ENCODE data around the gene CTIF. TPM values are rescaled to one million over a fixed set of nuclear protein-coding genes. Genes with fewer than 3 reads are reported as not detected.

Gene CTIF
- total RNA-seq, 4 donors from 2014 or later: 29.0 to 61.5 (median 37.7) TPM

DNA sequence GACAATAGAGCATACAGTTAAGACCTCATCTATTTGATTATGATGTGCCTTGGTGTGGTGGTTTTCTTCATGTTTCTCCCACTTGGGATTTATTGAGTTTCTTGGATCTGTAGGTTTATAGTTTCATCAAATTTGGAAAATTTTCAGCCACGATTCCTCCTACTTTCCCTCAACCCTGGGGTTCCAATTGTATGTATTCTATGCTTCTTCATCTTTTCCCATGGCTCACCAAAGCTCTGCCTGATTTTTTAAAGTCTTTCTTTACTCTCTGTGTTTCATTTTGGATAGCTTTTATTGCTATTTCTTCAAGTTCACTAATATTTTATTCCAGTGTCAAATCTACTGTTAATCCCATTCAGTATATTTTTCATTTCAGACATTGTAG is 132.7 kb downstream of the CTIF start:
- TF ChIP-seq EP300 (IDR thresholded peaks at IDR 0.05) (no peak), POLR2A (IDR thresholded peaks at IDR 0.05) (no peak), POLR2AphosphoS5 (IDR thresholded peaks at IDR 0.05) (no peak)
- TF ChIP-seq, protein P1, sequence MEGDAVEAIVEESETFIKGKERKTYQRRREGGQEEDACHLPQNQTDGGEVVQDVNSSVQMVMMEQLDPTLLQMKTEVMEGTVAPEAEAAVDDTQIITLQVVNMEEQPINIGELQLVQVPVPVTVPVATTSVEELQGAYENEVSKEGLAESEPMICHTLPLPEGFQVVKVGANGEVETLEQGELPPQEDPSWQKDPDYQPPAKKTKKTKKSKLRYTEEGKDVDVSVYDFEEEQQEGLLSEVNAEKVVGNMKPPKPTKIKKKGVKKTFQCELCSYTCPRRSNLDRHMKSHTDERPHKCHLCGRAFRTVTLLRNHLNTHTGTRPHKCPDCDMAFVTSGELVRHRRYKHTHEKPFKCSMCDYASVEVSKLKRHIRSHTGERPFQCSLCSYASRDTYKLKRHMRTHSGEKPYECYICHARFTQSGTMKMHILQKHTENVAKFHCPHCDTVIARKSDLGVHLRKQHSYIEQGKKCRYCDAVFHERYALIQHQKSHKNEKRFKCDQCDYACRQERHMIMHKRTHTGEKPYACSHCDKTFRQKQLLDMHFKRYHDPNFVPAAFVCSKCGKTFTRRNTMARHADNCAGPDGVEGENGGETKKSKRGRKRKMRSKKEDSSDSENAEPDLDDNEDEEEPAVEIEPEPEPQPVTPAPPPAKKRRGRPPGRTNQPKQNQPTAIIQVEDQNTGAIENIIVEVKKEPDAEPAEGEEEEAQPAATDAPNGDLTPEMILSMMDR (IDR thresholded peaks at IDR 0.05): no peak
- Histone ChIP-seq H3K4me3 (no peak overlapping the region), H3K9me3 (no peaks in the 10 kb centered on the region), H3K4me1 (peaks cover 8% of the 10 kb centered on the region), H3K36me3 (peaks cover 19% of the 10 kb centered on the region), H3K27ac (no peak overlapping the region), H3K27me3 (no peaks in the 10 kb centered on the region)
- WGBS: 100% methylated on average over 1 of the region's 1 CpG
- no peak for DNase-seq (ENCODE audit: low spot score in 2 of 2)

DNA sequence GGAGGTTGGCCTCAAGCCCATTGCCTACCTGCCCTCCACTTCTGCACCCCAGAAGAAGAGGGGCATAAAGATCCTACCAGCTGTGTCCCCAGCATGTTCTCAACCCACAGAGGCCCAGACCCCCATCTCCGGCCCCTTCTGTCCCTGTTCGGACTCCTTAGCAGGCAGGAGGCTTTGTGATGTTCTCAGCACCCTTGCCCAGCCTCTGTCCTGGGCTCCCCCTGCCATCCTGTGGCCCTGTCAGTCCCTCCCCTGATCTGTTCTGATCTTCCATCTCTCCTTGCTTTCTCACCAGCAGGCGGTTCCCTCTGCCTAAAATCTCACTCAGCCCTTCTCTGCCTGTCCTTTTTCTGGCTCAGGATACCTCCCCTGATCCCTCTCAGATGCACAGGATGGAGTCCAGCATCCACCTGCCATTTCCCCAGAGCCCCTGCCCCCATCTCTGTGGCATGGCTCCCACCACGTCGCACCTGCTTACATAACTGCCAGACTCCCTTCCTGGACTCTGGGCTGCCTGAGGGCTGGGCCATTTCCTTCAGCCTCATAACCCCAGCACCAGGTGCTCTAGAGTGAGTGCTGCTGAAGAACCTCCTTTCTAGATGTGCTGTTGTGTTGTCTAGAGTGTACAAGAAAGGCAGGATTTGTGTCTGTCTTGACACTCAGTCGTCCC is 134.0 kb downstream of the CTIF start:
- 89% methylated on average over 6 of the region's 6 CpGs for WGBS

DNA sequence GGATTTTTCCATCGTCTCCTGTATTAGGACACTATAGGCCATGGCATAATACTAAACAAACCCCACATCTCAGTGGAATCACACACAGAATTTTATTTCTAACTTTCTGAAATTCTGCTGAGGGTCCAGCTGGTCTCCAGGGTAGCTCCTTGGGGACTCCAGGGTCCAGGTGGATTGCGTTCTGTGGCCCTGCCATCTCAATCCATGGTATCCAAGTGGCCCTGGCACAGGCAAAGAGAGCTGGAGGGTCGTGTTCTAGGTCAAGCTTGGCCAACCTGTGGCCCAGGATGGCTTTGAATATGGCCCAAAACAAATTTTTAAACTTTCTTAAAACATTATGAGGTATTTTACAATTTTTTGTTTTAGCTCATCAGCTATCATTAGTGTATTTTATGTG is 134.6 kb downstream of the CTIF start:
- DNase-seq (ENCODE audit: low spot score in 2 of 2): no peak
- Histone ChIP-seq H3K9me3 (no peaks in the 10 kb centered on the region), H3K27me3 (no peaks in the 10 kb centered on the region), H3K27ac (no peak overlapping the region), H3K4me3 (no peak overlapping the region), H3K36me3 (peaks cover 12% of the 10 kb centered on the region), H3K4me1 (peaks cover 13% of the 10 kb centered on the region)
- WGBS: 63% methylated on average over 3 of the region's 3 CpGs
- no peak for TF ChIP-seq EP300 (IDR thresholded peaks at IDR 0.05)
- TF ChIP-seq, protein P1 (IDR thresholded peaks at IDR 0.05): no peak
- TF ChIP-seq POLR2AphosphoS5 (IDR thresholded peaks at IDR 0.05): no peak

More for the DNA sequence above, 134.0 kb downstream of the CTIF start:
- no peaks in the 10 kb centered on the region for H3K9me3 ChIP-seq
- no peak overlapping the region for H3K4me3 ChIP-seq
- DNase-seq (ENCODE audit: low spot score in 2 of 2): peak in 1 of 2 donors; percentile 72
- TF ChIP-seq, protein P1 (IDR thresholded peaks at IDR 0.05): no peak
- no peak for TF ChIP-seq EP300 (IDR thresholded peaks at IDR 0.05)
- no peak for TF ChIP-seq POLR2AphosphoS5 (IDR thresholded peaks at IDR 0.05)
- H3K36me3 ChIP-seq: peaks cover 12% of the 10 kb centered on the region
- no peak overlapping the region for H3K27ac ChIP-seq
- H3K27me3 ChIP-seq: no peaks in the 10 kb centered on the region
- peaks cover 13% of the 10 kb centered on the region for H3K4me1 ChIP-seq

DNA sequence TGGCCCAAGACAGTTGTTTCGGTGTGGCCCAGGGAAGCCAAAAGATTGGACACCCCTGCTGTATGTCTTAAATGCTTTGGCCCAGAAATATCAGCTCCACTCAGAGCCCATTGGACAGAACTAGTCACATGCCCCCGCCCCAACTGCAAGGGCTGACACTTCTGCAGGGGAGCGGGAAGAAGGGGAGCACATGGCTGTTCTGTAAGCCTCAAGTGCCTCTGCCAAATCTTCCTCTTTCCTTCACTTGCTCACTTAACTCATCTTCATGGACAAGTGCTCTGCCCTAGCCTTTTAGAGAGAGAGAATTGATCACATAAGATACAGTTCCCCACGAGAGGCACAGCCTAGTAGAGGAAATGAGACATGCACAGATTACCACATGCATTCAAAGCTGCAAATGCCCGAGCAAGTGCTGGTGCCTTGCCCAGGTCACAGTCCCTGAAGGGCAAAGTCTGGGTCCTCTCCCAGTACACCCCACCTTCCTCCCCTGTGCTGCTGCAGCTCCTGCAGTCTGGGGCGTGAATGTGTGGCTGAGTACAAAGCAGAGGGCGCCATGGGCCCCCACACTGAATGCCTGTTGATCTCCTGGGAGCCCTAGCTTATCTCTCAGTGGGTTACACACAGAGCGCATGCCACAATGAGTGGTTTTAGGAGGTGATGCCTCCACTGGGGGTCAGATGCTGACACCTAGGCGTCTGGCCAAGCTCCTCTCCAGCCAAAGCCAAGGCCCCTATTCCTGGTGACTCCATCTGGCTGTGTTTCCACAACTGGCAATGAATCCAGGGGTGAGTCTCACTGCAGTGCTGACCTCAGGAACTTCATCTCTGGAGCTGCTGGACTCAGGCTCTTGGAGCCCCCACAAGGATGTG is 135.3 kb downstream of the CTIF start:
- Histone ChIP-seq H3K27me3 (no peaks in the 10 kb centered on the region), H3K4me3 (no peak overlapping the region)

More for the DNA sequence above, 135.3 kb downstream of the CTIF start:
- 84% methylated on average over 7 of the region's 9 CpGs for WGBS
- Histone ChIP-seq H3K27ac (no peak overlapping the region), H3K9me3 (no peaks in the 10 kb centered on the region), H3K36me3 (peaks cover 12% of the 10 kb centered on the region), H3K4me1 (peaks cover 14% of the 10 kb centered on the region)
- TF ChIP-seq POLR2A (IDR thresholded peaks at IDR 0.05) (no peak), EP300 (IDR thresholded peaks at IDR 0.05) (no peak), POLR2AphosphoS5 (IDR thresholded peaks at IDR 0.05) (no peak)
- TF ChIP-seq, protein P1 (IDR thresholded peaks at IDR 0.05): no peak
- DNase-seq (ENCODE audit: low spot score in 2 of 2): peak in 1 of 2 donors; percentile 60
